ENCODE results near the gene PRM2. TPM values are rescaled to one million over a fixed set of nuclear protein-coding genes. Genes with fewer than 3 reads are reported as not detected.

PRM2 gene
- total RNA-seq, 1 donor: not detected

DNA sequence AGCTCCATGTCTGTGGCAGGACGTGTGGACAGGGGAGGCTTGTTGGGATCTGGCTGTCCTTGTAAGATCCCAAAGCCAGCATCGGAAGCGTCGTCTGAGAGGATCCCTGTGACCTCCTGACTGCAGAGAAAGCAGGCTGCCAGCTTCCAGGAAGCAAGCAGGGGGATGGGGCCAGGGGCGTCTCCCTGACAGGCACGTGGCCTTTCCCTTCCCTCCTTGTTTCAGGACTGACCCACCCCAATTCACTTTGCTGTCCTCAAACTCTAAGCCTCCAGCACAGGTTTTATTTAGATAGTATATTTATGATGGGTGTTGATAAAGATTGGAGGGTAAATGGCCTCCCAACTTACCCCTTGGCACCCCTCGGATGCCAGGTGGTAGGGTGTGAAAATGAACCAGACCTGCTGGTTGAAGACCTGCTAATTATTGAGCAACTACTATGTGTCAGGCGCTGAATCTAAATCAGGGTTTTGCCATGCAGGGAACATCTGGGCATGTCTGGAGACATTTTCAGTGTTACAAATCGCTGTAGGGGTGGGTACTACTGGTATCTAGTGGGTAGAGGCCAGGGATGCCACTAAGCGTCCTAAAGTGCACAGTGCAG lies 44.8 kb downstream of the PRM2 start:
- no peak for DNase-seq (ENCODE audit: low read depth)
- TF ChIP-seq, protein P1, sequence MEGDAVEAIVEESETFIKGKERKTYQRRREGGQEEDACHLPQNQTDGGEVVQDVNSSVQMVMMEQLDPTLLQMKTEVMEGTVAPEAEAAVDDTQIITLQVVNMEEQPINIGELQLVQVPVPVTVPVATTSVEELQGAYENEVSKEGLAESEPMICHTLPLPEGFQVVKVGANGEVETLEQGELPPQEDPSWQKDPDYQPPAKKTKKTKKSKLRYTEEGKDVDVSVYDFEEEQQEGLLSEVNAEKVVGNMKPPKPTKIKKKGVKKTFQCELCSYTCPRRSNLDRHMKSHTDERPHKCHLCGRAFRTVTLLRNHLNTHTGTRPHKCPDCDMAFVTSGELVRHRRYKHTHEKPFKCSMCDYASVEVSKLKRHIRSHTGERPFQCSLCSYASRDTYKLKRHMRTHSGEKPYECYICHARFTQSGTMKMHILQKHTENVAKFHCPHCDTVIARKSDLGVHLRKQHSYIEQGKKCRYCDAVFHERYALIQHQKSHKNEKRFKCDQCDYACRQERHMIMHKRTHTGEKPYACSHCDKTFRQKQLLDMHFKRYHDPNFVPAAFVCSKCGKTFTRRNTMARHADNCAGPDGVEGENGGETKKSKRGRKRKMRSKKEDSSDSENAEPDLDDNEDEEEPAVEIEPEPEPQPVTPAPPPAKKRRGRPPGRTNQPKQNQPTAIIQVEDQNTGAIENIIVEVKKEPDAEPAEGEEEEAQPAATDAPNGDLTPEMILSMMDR (IDR thresholded peaks at IDR 0.05; ENCODE audit: insufficient read depth, low read length): no peak
- no peak overlapping the region for H3K4me3 ChIP-seq (ENCODE audit: low read depth, low read length)

DNA sequence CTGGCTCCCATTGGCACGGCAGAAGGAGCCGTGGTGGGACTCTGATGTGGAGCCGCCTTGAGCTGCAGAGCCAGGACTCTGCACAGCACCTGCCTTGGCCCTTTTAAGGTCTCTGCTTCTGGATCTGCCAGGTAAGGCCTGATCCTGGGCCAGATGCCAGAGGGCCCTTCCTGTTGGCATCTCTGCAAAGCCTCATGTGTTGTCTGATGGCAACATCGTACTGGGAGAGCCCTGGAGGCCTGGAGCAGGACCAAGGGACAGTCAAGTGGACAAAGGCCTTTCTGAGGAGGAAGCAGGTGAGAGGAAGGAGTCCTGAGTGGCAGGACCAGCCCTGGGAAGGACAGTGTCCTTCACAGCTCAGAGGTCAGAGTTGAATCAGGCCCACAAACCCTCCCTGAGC lies 46.4 kb downstream of the PRM2 start:
- TF ChIP-seq, protein P1 (IDR thresholded peaks at IDR 0.05; ENCODE audit: insufficient read depth, low read length): no peak
- H3K4me3 ChIP-seq (ENCODE audit: low read depth, low read length): no peak overlapping the region
- no peak for DNase-seq (ENCODE audit: low read depth)

DNA sequence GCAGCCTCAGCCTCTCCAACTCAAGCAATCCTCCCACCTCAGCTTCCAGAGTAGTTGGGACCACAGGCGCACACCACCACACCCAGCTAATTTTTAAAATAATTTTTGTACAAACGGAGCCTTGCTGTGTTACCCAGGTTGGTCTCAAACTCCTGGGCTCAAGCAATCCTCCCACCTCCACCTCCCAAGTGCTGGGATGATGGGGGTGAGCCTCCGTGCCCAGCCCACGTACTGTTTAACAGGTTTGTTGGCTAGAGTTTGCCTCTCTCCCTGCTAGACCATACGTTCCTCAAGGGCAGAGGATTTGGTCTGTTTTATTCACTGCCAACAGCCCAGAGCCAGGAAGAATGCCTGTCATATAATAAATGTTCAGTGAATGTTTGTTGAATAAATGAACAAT lies 46.8 kb downstream of the PRM2 start:
- TF ChIP-seq, protein P1 (IDR thresholded peaks at IDR 0.05; ENCODE audit: insufficient read depth, low read length): no peak
- H3K4me3 ChIP-seq (ENCODE audit: low read depth, low read length): no peak overlapping the region
- DNase-seq (ENCODE audit: low read depth): no peak

DNA sequence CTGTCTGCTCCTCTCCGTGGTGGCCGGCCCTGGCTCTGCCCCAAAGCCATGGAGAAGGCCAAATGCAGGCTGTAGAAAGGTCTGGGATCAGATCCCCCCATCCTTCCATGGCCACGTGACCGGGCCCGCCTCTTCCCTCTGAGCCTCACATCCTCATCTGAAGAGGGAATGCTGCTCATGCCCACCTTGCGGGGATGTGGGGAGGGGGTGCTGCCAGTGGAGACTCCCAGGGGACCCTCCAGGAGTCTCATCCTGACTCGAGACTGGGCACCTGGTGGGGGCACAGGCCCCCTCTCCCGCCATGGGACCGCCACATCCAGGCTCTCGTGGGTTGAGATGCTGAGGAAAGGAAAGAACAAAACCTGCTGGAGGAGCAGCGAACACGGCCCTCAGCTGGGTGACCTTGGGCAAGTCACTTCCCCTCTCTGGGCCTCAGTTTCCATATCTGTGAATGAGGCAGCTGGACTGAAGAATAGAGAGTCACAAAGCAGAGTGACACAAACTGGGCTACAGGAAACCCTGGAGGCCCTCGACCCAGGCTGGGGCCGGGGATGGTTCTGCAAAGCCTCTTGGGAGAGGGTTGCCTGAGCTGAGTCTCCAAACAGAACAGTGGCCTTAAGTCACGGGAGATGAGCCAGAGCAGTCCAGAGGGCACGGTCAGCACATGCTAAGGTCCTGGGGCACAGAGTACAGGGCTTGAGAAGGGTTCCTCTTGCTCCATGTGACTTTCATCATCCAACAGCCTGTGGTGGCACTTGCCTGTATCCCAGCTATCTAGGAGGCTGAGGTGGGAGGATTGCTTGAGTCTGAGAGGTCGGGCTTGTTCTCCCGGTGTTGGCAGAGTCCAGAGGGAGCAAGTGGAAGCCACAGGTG lies 50.4 kb downstream of the PRM2 start:
- no peak overlapping the region for H3K4me3 ChIP-seq (ENCODE audit: low read depth, low read length)
- DNase-seq (ENCODE audit: low read depth): no peak
- TF ChIP-seq, protein P1 (IDR thresholded peaks at IDR 0.05; ENCODE audit: insufficient read depth, low read length): no peak

Small RNA genes within 50 kb of the gene (small RNA-seq; reads per million reads assigned to genes)
- gene MIR548H2 (not detected), gene RF00019 (not detected), gene RF00554 (not detected)

Other genes with a start within 250 kb of the PRM2 start
- gene SOCS1, start 20.3 kb downstream of the PRM2 start, total RNA-seq (ENCODE audit: low replicate concordance): 3.3 and 5.6 TPM in 2 replicates
- gene TNP2, start 7.2 kb downstream of the PRM2 start, total RNA-seq (ENCODE audit: low replicate concordance): not detected in 2 replicates
- not detected in 2 replicates for gene PRM3, start 2.9 kb downstream of the PRM2 start, total RNA-seq (ENCODE audit: low replicate concordance)
- gene PRM1, start 4.8 kb upstream of the PRM2 start, total RNA-seq (ENCODE audit: low replicate concordance): not detected in 2 replicates
- 3.0 and 24.4 TPM in 2 replicates for gene RMI2, start 69.0 kb upstream of the PRM2 start, total RNA-seq (ENCODE audit: low replicate concordance)